ENCODE measurements around the gene HPCAL4.

GRCh38 chr1:39721664-39722063, 30.4 kb upstream of the HPCAL4 start:
- TF ChIP-seq POLR2A (IDR thresholded peaks at IDR 0.05; ENCODE audit: low read depth, low read length) (no peak), POLR2AphosphoS5 (IDR thresholded peaks at IDR 0.05; ENCODE audit: low read depth, low read length) (no peak)
